ENCODE measurements around the gene POLR1G.

The POLR1G gene

GRCh38 chr19:45417151-45417550, 10.7 kb downstream of the POLR1G start (continued):
- no peak for TF ChIP-seq PATZ1 (CRISPR knock-in tag; IDR thresholded peaks at IDR 0.05; ENCODE audit: borderline replicate concordance)
- TF ChIP-seq BACH2 (CRISPR knock-in tag; IDR thresholded peaks at IDR 0.05; ENCODE audit: borderline replicate concordance), result no peak
- no peak for TF ChIP-seq ZNF565 (CRISPR knock-in tag; conservative IDR thresholded peaks at IDR 0.05; ENCODE audit: low read depth)
- no peak for TF ChIP-seq OSR1 (CRISPR knock-in tag; IDR thresholded peaks at IDR 0.05)
- no peak for TF ChIP-seq ZNF70 (CRISPR knock-in tag; IDR thresholded peaks at IDR 0.05)
- TF ChIP-seq POU6F1 (CRISPR knock-in tag; IDR thresholded peaks at IDR 0.05; ENCODE audit: borderline replicate concordance, low read depth), result no peak
- TF ChIP-seq ZFP3 (CRISPR knock-in tag; IDR thresholded peaks at IDR 0.05), result no peak

GRCh38 chr19:45418802-45419201, 12.4 kb downstream of the POLR1G start:
- TF ChIP-seq CSDC2 (CRISPR knock-in tag; IDR thresholded peaks at IDR 0.05) (no peak), SNAI2 (CRISPR knock-in tag; IDR thresholded peaks at IDR 0.05) (no peak), ARNTL (CRISPR knock-in tag; IDR thresholded peaks at IDR 0.05; ENCODE audit: borderline replicate concordance, low read depth) (no peak), TOX (CRISPR knock-in tag; IDR thresholded peaks at IDR 0.05; ENCODE audit: borderline replicate concordance) (no peak), CSRNP3 (CRISPR knock-in tag; IDR thresholded peaks at IDR 0.05) (no peak), ISL1 (CRISPR knock-in tag; IDR thresholded peaks at IDR 0.05) (no peak), ZNF8 (CRISPR knock-in tag; IDR thresholded peaks at IDR 0.05) (no peak), CREB5 (CRISPR knock-in tag; IDR thresholded peaks at IDR 0.05; ENCODE audit: low read depth) (no peak), POU6F1 (CRISPR knock-in tag; IDR thresholded peaks at IDR 0.05; ENCODE audit: borderline replicate concordance, low read depth) (no peak), TCF4 (CRISPR knock-in tag; IDR thresholded peaks at IDR 0.05; ENCODE audit: borderline replicate concordance) (no peak), ZNF565 (CRISPR knock-in tag; conservative IDR thresholded peaks at IDR 0.05; ENCODE audit: low read depth) (no peak), ZNF70 (CRISPR knock-in tag; IDR thresholded peaks at IDR 0.05) (no peak), TSHZ2 (CRISPR knock-in tag; IDR thresholded peaks at IDR 0.05) (no peak), ZFP3 (CRISPR knock-in tag; IDR thresholded peaks at IDR 0.05) (no peak), GLIS3 (CRISPR knock-in tag; IDR thresholded peaks at IDR 0.05) (no peak), ZFP30 (CRISPR knock-in tag; IDR thresholded peaks at IDR 0.05) (no peak), PPARA (CRISPR knock-in tag; IDR thresholded peaks at IDR 0.05; ENCODE audit: borderline replicate concordance) (no peak)
- ATAC-seq, result no peak

All from SK-N-SH treated with all-trans-retinoic acid at 6 μM for 48 hours (cell line).